Gastroesophageal sphincter (tissue), 4 donors: ENCODE results near the gene SPSB3. TPM values are rescaled to one million over a fixed set of nuclear protein-coding genes. Genes with fewer than 3 reads are reported as not detected.

ENCODE experiments used
- ATAC-seq: fragments of 150-250 bp; one replicate; pipeline ENCODE4 v1.9.1; 2016; ENCODE audit warnings: mild to moderate bottlenecking, moderate library complexity
- H3K27ac ChIP-seq, 4 donors: fragments of 200-600 bp; sonication (generic) in 3 of 4; 1 replicate in 3 of 4; 2 replicates in 1 of 4; pipeline ENCODE4 v1.5.1; 2016 to 2019
- H3K27me3 ChIP-seq: fragments of 200-600 bp; sonication (generic); one replicate; pipeline ENCODE4 v1.5.1; 2019
- H3K36me3 ChIP-seq, 2 donors: fragments of 200-600 bp; sonication (generic); one replicate each; pipeline ENCODE4 v1.5.1; 2019; ENCODE audit warnings: control low read depth in 1 of 2
- H3K4me1 ChIP-seq, 3 donors: fragments of 200-600 bp; sonication (generic); 1 replicate in 2 of 3; 2 replicates in 1 of 3; pipeline ENCODE4 v1.5.1; 2016 to 2019; ENCODE audit warnings: control low read depth in 2 of 3
- H3K4me3 ChIP-seq, 2 donors: fragments of 200-600 bp; sonication (generic); one replicate each; pipeline ENCODE4 v1.5.1; 2019; ENCODE audit warnings: mild to moderate bottlenecking in 1 of 2, moderate library complexity in 1 of 2
- H3K9me3 ChIP-seq, 3 donors: fragments of 200-600 bp; sonication (generic); one replicate each; pipeline ENCODE4 v1.5.1; 2017 to 2019; ENCODE audit warnings: control low read depth in 2 of 3
- EP300 ChIP-seq: sonication (generic); formaldehyde crosslinking; IDR thresholded peaks from one replicate; pipeline ENCODE4 v1.6.1; 2017; ENCODE audit warnings: antibody characterized with exemption, mild to moderate bottlenecking
- POLR2A ChIP-seq, 2 donors: fragments of 450-650 bp; IDR thresholded peaks; one replicate each; pipeline ENCODE4 v1.6.1; 2017; ENCODE audit warnings: antibody characterized with exemption in 2 of 2, mild to moderate bottlenecking in 2 of 2, moderate library complexity in 1 of 2
- POLR2AphosphoS5 ChIP-seq: sonication (generic); formaldehyde crosslinking; IDR thresholded peaks from one replicate; pipeline ENCODE4 v1.6.1; 2017; ENCODE audit warnings: antibody characterized with exemption
- WGBS, 2 donors: methylation state at CpG; one replicate each; pipeline ENCODE4 v1.1.5; 2018; ENCODE audit warnings: low coverage in 1 of 2; 5-methylcytosine and 5-hydroxymethylcytosine counted together
- total RNA-seq, 4 donors: library from RNA; depleted of rRNA; stranded (reverse); fragments of >200 nt; gene quantifications; one replicate each; pipeline ENCODE4 v1.1.0, GENCODE V29; 2016
- TF ChIP-seq, protein P1 (sequence below), 4 experiments: fragments of 200-600 bp in 2 of 4; fragments of 450-650 bp in 2 of 4; sonication (generic) in 1 of 4; IDR thresholded peaks; one replicate each; pipeline ENCODE4 v1.5.1; 2017 to 2019; ENCODE audit warnings: antibody characterized with exemption in 4 of 4, mild to moderate bottlenecking in 2 of 4, moderate library complexity in 2 of 4

The SPSB3 gene
- total RNA-seq, 4 donors from 2014 or later: 52.4 to 81.1 (median 75.4) TPM

DNA sequence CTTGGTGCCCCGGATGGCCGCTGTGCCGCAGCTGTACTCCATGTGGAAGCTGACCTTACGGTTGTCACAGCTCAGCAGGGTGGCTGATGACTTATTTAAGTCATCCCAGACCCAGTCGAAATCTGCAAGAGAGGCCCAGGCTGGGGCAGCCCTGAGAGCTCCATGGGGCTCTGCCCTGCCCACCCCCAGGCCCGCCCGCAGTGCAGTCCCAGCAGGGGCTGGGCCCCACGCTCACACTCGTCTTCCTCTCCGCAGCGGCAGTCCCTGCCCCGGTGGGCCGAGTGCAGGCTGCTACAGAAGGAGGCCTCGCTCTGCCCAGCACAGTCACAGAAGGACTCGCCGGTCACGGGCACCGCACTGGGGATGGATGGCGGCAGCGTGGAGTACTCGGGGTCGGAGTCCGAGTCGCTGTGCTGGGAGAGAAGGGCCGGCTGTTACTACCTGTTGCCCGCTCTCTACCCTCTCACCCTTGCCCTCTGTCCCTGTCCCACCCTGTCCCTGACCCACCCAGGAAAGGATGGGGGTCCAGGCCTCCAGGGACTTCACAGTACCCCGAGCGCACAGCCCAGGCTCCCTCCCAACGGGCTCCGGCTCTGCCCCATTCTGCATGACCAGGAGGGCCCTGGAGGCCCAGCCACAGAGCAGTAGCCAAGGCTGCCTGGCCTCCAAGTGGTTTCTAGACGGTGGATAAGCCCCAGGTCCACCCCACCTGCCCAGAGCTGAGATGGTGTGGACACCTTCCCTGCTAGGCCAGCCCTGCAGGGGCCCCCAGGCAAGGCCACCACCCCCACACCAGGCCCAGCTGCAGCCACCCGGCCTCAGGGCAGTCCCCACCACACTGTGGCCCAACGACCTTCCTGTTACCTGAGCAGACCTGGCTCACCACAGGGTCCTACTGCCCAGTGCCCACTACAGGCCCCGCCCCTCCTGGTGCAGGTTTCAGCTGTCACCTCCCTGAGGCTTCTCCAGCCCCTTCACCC lies 3.9 kb downstream of the SPSB3 start:
- Histone ChIP-seq H3K4me1 (peaks cover 3 to 61% (median 30%) of the 10 kb centered on the region in 3 donors), H3K9me3 (no peaks in the 10 kb centered on the region), H3K27ac (peak overlapping the region in 1 of 4 donors; percentile 22), H3K27me3 (no peaks in the 10 kb centered on the region), H3K4me3 (no peak overlapping the region), H3K36me3 (peaks cover 0 to 64% of the 10 kb centered on the region in 2 donors)
- no peak for ATAC-seq
- no peak for TF ChIP-seq POLR2AphosphoS5
- TF ChIP-seq POLR2A (IDR thresholded peaks at IDR 0.05): no peak
- TF ChIP-seq, protein P1, sequence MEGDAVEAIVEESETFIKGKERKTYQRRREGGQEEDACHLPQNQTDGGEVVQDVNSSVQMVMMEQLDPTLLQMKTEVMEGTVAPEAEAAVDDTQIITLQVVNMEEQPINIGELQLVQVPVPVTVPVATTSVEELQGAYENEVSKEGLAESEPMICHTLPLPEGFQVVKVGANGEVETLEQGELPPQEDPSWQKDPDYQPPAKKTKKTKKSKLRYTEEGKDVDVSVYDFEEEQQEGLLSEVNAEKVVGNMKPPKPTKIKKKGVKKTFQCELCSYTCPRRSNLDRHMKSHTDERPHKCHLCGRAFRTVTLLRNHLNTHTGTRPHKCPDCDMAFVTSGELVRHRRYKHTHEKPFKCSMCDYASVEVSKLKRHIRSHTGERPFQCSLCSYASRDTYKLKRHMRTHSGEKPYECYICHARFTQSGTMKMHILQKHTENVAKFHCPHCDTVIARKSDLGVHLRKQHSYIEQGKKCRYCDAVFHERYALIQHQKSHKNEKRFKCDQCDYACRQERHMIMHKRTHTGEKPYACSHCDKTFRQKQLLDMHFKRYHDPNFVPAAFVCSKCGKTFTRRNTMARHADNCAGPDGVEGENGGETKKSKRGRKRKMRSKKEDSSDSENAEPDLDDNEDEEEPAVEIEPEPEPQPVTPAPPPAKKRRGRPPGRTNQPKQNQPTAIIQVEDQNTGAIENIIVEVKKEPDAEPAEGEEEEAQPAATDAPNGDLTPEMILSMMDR (IDR thresholded peaks at IDR 0.05): no peak
- no peak for TF ChIP-seq EP300
- no CpG with 5 or more reads among the region's 34 CpGs for WGBS, 2 donors

DNA sequence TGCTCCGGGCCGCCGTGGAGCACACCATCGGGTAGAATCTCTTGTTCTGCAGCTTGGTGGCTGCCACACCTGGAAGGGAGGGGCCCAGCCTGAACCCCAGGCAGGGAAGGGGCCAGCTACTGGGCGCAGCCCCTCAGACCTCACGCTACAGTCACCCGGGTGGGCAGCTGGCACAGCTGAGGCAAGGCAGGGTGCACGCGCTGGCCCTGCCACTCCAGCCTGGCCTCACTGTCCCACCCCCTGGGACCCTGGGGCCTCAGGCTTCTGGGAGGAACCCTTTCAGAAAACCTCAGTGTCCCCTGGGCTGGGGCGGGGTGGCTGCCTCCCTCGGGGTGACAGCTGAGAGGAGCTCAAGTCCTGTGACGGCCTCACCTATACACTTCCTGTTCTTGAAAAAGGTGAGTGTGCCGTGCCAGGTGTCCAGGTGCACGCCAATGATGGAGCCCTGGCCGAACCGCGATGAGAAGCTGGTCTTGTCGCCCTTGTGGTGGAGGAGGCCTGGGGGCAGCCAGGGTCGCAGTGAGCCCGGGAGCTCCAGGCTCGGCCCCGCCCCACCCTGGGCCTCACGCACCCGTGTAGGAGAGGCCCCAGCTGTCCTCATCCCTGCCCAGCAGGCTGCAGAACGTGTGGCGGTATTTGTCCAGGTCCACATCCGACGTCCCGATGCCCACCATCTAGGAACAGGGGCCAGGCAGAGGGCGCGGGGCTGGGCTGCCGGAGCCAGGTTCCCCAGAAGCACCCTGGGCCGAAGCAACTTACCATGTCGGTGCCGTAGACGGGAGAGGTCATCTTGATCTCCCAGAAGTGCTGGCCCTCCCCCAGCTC lies 4.8 kb downstream of the SPSB3 start:
- Histone ChIP-seq H3K27ac (no peak overlapping the region), H3K4me3 (no peak overlapping the region), H3K9me3 (no peaks in the 10 kb centered on the region), H3K4me1 (peaks cover 3 to 60% (median 29%) of the 10 kb centered on the region in 3 donors), H3K36me3 (peaks cover 0 to 64% of the 10 kb centered on the region in 2 donors), H3K27me3 (no peaks in the 10 kb centered on the region)
- TF ChIP-seq EP300: no peak
- TF ChIP-seq POLR2AphosphoS5: no peak
- TF ChIP-seq POLR2A (IDR thresholded peaks at IDR 0.05): no peak
- TF ChIP-seq, protein P1 (IDR thresholded peaks at IDR 0.05): no peak
- ATAC-seq: no peak
- no CpG with 5 or more reads among the region's 36 CpGs for WGBS, 2 donors

DNA sequence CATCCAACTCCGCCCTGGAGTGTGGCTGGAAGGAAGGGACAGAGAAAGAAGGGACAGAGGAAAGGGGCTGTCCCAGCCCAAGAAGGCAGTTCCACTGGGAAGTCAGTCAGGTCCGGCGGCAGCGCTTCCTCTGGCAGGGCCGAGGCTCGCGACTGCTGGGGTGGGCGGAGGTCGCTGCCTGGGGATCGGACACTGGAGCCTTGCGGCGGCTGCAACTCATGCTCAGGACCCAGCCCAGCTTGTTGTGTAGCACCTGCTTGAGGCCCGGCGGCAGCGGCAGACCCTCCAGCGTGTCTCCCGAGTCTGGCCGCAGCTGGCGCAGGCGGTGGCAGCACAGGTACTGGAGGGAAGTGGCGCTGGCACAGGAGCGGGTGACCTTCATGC lies 5.4 kb downstream of the SPSB3 start:
- no peak for ATAC-seq
- TF ChIP-seq, protein P1 (IDR thresholded peaks at IDR 0.05): no peak
- TF ChIP-seq POLR2AphosphoS5: no peak
- no peak for TF ChIP-seq EP300
- no peak for TF ChIP-seq POLR2A (IDR thresholded peaks at IDR 0.05)
- peaks cover 0 to 64% of the 10 kb centered on the region in 2 donors for H3K36me3 ChIP-seq
- H3K27me3 ChIP-seq: no peaks in the 10 kb centered on the region
- no peaks in the 10 kb centered on the region for H3K9me3 ChIP-seq
- H3K4me3 ChIP-seq: no peak overlapping the region
- WGBS, 2 donors: 80% methylated on average over 2 of the region's 22 CpGs; no CpG with 5 or more reads in 1 of the 2 donors
- H3K27ac ChIP-seq: no peak overlapping the region
- H3K4me1 ChIP-seq: peaks cover 3 to 66% (median 29%) of the 10 kb centered on the region in 3 donors

DNA sequence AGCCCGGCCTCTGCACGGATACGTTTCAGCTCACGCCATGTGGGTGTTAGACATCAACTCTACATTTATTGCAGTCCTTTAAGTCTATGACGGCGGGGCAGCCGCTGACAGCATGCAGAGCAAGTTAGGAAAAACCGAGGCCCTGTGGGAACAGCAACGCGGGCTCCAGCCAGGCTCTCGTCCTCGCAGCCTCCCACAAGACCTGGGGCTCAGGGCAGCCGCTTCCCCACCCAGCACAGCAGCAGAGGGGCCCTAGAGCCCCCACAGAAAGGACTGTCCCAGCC lies 5.8 kb downstream of the SPSB3 start:
- Histone ChIP-seq H3K27ac (no peak overlapping the region), H3K27me3 (no peaks in the 10 kb centered on the region), H3K4me1 (peaks cover 3 to 67% (median 28%) of the 10 kb centered on the region in 3 donors), H3K9me3 (no peaks in the 10 kb centered on the region), H3K4me3 (no peak overlapping the region), H3K36me3 (peaks cover 0 to 64% of the 10 kb centered on the region in 2 donors)
- no peak for ATAC-seq
- no peak for TF ChIP-seq POLR2A (IDR thresholded peaks at IDR 0.05)
- no peak for TF ChIP-seq EP300
- TF ChIP-seq POLR2AphosphoS5: no peak
- TF ChIP-seq, protein P1 (IDR thresholded peaks at IDR 0.05): no peak
- WGBS, 2 donors: 30% methylated on average over 2 of the region's 13 CpGs; no CpG with 5 or more reads in 1 of the 2 donors
